HepG2 (cell line): ENCODE results near the gene LRRC27. TPM values are rescaled to one million over a fixed set of nuclear protein-coding genes. Genes with fewer than 3 reads are reported as not detected.

Experiments used
- ATAC-seq: fragments of 200-7000 bp; cut with Tn5 transposase; 3 replicates; pipeline ENCODE4 v1.9.1; 2020; ENCODE audit warnings: mild to moderate bottlenecking, moderate library complexity
- BruUV-seq: library from RNA; stranded (reverse); fragments of 400-500 nt; replicated peaks from 2 replicates; lab custom pipeline; 2021; lab: Mats Ljungman, UMichigan
- CTCF ChIA-PET: fragments of 300-600 bp; formaldehyde crosslinking; extraction: SDS; loops from one replicate; lab custom pipeline; 2021; ENCODE audit warnings: low total read pairs, inconsistent platforms, low intra/inter-chr PET ratio; lab: Yijun Ruan, JAX
- POLR2A ChIA-PET: fragments of 350-600 bp; sonication (Branson Sonifier 250); formaldehyde crosslinking; loops from one replicate; lab custom pipeline; 2020; ENCODE audit warnings: antibody characterized with exemption, inconsistent platforms; lab: Yijun Ruan, JAX
- DNase-seq: peaks from one replicate; pipeline ENCODE4 v3.0.0-alpha.2; 2015; ENCODE audit warnings: low spot score
- FAIRE-seq: peaks from 3 replicates; lab custom pipeline; 2011; peaks lifted over from hg19 to GRCh38; lab: Jason Lieb, UNC
- H2AFZ ChIP-seq: one replicate; pipeline ENCODE4 v1.6.1; 2011; ENCODE audit warnings: low read length, inconsistent platforms
- H3K27ac ChIP-seq: fragments of 300-600 bp; 3 replicates; pipeline ENCODE4 v1.8.0; 2011; ENCODE audit warnings: mixed run types, mild to moderate bottlenecking, mixed read lengths, low read length, inconsistent platforms; ENCODE audit not compliant: insufficient read depth; ENCODE audit errors: extremely low read length
- H3K27me3 ChIP-seq, 2 experiments: fragments of 200-600 bp in 1 of 2; 2 replicates in 1 of 2; 3 replicates in 1 of 2; pipeline versions ENCODE4 v1.6.0 to v1.8.0; 2011; ENCODE audit warnings: low read length in 2 of 2, mild to moderate bottlenecking in 2 of 2, moderate library complexity in 2 of 2, inconsistent platforms in 1 of 2; ENCODE audit not compliant: insufficient read depth in 2 of 2, control insufficient read depth in 1 of 2
- H3K36me3 ChIP-seq, 2 experiments: fragments of 200-600 bp in 1 of 2; replicated peaks in 1 of 2; 2 replicates in 1 of 2; 3 replicates in 1 of 2; pipeline versions ENCODE4 v1.5.1 to v1.8.0; 2011; ENCODE audit warnings: low read length in 2 of 2, inconsistent platforms in 1 of 2; ENCODE audit not compliant: insufficient read depth in 2 of 2, control insufficient read depth in 1 of 2
- H3K4me1 ChIP-seq: 2 replicates; pipeline ENCODE4 v1.5.1; 2012; ENCODE audit warnings: low read length, inconsistent platforms; ENCODE audit not compliant: insufficient read depth
- H3K4me2 ChIP-seq: 2 replicates; pipeline ENCODE4 v1.6.0; 2011; ENCODE audit warnings: low read depth, low read length, inconsistent platforms
- H3K4me3 ChIP-seq, 3 experiments: fragments of 200-600 bp in 1 of 3; sonication (generic), shearing (Covaris generic) in 1 of 3; replicated peaks in 1 of 3; 2 replicates each; pipeline ENCODE4 v1.5.1; 2011 to 2016; ENCODE audit warnings: low read length in 3 of 3, inconsistent platforms in 2 of 3, low read depth in 2 of 3, mild to moderate bottlenecking in 2 of 3, control low read depth in 1 of 3, mixed read lengths in 1 of 3; ENCODE audit not compliant: insufficient read depth in 1 of 3
- H3K79me2 ChIP-seq: one replicate; pipeline ENCODE4 v1.6.1; 2011; ENCODE audit warnings: low read length, inconsistent platforms; ENCODE audit not compliant: insufficient read depth
- H3K9ac ChIP-seq: 2 replicates; pipeline ENCODE4 v1.6.0; 2011; ENCODE audit warnings: mild to moderate bottlenecking, low read depth, low read length, inconsistent platforms; ENCODE audit not compliant: insufficient read depth
- H3K9me3 ChIP-seq: 2 replicates; pipeline ENCODE4 v1.5.1; 2012; ENCODE audit warnings: mild to moderate bottlenecking, low read length
- H4K20me1 ChIP-seq: 2 replicates; pipeline ENCODE4 v1.6.0; 2011; ENCODE audit warnings: inconsistent platforms, mild to moderate bottlenecking, low read length, moderate library complexity; ENCODE audit not compliant: insufficient read depth
- ELF3 ChIP-seq: IDR thresholded peaks from 2 replicates; pipeline ENCODE4 v1.6.1; 2016; ENCODE audit warnings: missing genetic modification reagents, missing compliant biosample characterization
- FOXA1 ChIP-seq, 2 experiments: fragments of 450-650 bp in 1 of 2; sonication (generic) in 1 of 2; formaldehyde crosslinking in 1 of 2; IDR thresholded peaks; 2 replicates each; pipeline versions ENCODE4 v1.4.0 to v1.6.1; 2016 to 2020; ENCODE audit warnings: missing genetic modification reagents in 1 of 2
- KAT2B ChIP-seq: fragments of 150-350 bp; IDR thresholded peaks from 2 replicates; pipeline ENCODE4 v1.6.1; 2014; ENCODE audit warnings: low read depth, low read length, borderline replicate concordance
- NFKB2 ChIP-seq: sonication (generic); formaldehyde crosslinking; IDR thresholded peaks from 2 replicates; pipeline ENCODE4 v1.4.0; 2020; ENCODE audit warnings: missing genetic modification reagents, borderline replicate concordance
- PAF1 ChIP-seq: IDR thresholded peaks from 2 replicates; pipeline ENCODE4 v1.6.1; 2016; ENCODE audit warnings: missing genetic modification reagents, missing compliant biosample characterization
- TBL1XR1 ChIP-seq: fragments of 150-350 bp; IDR thresholded peaks from 2 replicates; pipeline ENCODE4 v1.6.1; 2014; ENCODE audit warnings: borderline replicate concordance, low read length; ENCODE audit not compliant: partially characterized antibody
- TBP ChIP-seq: sonication (generic); formaldehyde crosslinking; IDR thresholded peaks from 2 replicates; pipeline ENCODE4 v1.5.0; 2020; ENCODE audit warnings: missing genetic modification reagents
- TCF12 ChIP-seq, 2 experiments: fragments of 450-650 bp in 1 of 2; sonication (generic) in 1 of 2; formaldehyde crosslinking in 1 of 2; IDR thresholded peaks; 2 replicates each; pipeline versions ENCODE4 v1.6.1 to v1.8.0; 2017 to 2022; ENCODE audit warnings: antibody characterized with exemption in 1 of 2, mild to moderate bottlenecking in 1 of 2, missing genetic modification reagents in 1 of 2, moderate library complexity in 1 of 2
- THAP7 ChIP-seq: sonication (generic); formaldehyde crosslinking; IDR thresholded peaks from 2 replicates; pipeline ENCODE4 v1.8.1; 2023; ENCODE audit warnings: mild to moderate bottlenecking, missing genetic modification reagents
- ZEB1 ChIP-seq: IDR thresholded peaks from 2 replicates; pipeline ENCODE4 v1.6.1; 2012; ENCODE audit warnings: mild to moderate bottlenecking, low read depth, inconsistent platforms; ENCODE audit not compliant: insufficient replicate concordance
- ZNF121 ChIP-seq: sonication (generic); formaldehyde crosslinking; IDR thresholded peaks from 2 replicates; pipeline ENCODE4 v1.5.0; 2020; ENCODE audit warnings: mild to moderate bottlenecking, missing genetic modification reagents
- ZNF296 ChIP-seq: sonication (generic); formaldehyde crosslinking; conservative IDR thresholded peaks from 2 replicates; pipeline ENCODE4 v1.5.0; 2020; ENCODE audit warnings: mild to moderate bottlenecking, missing genetic modification reagents
- ZNF326 ChIP-seq: sonication (generic); formaldehyde crosslinking; IDR thresholded peaks from 2 replicates; pipeline ENCODE4 v1.4.0; 2020; ENCODE audit warnings: missing genetic modification reagents, borderline replicate concordance
- WGBS: methylation state at CpG from one replicate; pipeline ENCODE4 v1.1.6; 2017; ENCODE audit warnings: low lambda C conversion rate; 5-methylcytosine and 5-hydroxymethylcytosine counted together
- in situ Hi-C: cut with HindIII; loops from 2 replicates; pipeline ENCODE4 v1.10.0; 2017; ENCODE audit warnings: low pct_unique_long_range_greater_than_20kb; ENCODE audit not compliant: extremely low pct_ligation_motif_present
- intact Hi-C: fragments of 100-400 bp; cut with micrococcal nuclease; formaldehyde crosslinking; loops from one replicate; pipeline ENCODE4 v1.10.0; 2022; ENCODE audit not compliant: unreplicated experiment
- polyA plus RNA-seq, 8 experiments: library from polyadenylated mRNA; depleted of rRNA in 3 of 8; stranded (reverse) in 7 of 8; unstranded in 1 of 8; fragments of >200 nt; fragmentation: Illumina TruSeq in 4 of 8; extraction: Trizol in 4 of 8; gene quantifications; 2 replicates each; pipeline versions ENCODE4 v1.2.1 to v1.2.3, GENCODE V29; 2011 to 2016; ENCODE audit warnings: low read depth in 4 of 8, missing spikeins in 1 of 8, mixed read lengths in 1 of 8; ENCODE audit not compliant: insufficient read depth in 1 of 8
- total RNA-seq, 5 experiments: library from RNA; depleted of rRNA; stranded (reverse); fragments of >200 nt; fragmentation: Illumina TruSeq; extraction: Trizol; gene quantifications; 2 replicates each; pipeline ENCODE4 v1.2.3, GENCODE V29; 2016; ENCODE audit warnings: low read depth in 1 of 5
- TF ChIP-seq, protein P1 (sequence below): sonication (generic); formaldehyde crosslinking; conservative IDR thresholded peaks from 2 replicates; pipeline ENCODE4 v1.8.0; 2022; ENCODE audit warnings: low read depth, missing genetic modification reagents
- TF ChIP-seq, protein P2 (sequence below): IDR thresholded peaks from 2 replicates; pipeline ENCODE4 v1.6.1; 2016; ENCODE audit warnings: low read depth
- TF ChIP-seq, protein P3 (sequence below): IDR thresholded peaks from 2 replicates; pipeline ENCODE4 v1.6.1; 2012; ENCODE audit warnings: inconsistent platforms

LRRC27 gene
- total and polyA plus RNA-seq, 2 of the 13 experiments (the other 11 are each of a cell fraction or from before 2014, with no cell fraction given) = 4.2 to 4.6 TPM

DNA sequence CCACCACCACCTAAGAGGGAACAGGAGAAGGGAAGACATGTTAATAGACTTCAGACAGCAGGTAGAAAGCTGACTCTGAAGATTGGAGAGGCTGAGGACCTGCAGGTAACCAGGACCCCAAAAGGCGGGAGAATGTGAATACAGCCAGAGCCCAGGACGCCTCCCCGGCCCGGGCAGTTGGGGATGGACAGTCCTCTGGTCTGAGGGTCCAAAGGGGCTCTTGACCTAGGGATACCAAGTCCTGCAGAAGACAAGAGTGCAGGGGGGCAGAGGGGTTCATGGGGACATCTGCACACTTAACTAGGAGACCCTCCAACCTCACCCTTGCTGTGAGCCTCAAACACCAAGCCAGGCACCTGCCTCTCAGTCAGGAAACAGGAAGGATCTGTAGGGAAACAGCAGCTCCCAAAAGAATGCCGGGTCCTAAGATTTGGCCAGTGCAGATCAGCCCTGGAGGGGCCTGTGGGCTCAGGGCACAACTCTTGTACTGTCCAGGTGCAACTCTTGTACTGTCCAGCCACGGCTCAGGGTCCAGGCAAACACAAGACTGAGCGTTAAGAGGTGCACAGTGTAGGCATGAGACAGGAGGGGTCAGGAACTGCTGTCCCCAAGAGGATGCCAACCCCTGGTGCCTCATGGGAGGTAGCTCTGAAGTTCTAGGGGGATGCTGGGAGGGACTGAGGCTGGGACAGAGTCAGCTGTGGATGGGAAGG lies 22.0 kb upstream of the LRRC27 start:
- Histone ChIP-seq H3K27ac (no peak overlapping the region), H3K9me3 (no peaks in the 10 kb centered on the region), H3K36me3 (no peaks in the 10 kb centered on the region), H3K79me2 (no peaks in the 10 kb centered on the region), H2AFZ (no peak overlapping the region), H3K9ac (no peak overlapping the region), H3K4me1 (peaks cover 61% of the 10 kb centered on the region), H4K20me1 (no peaks in the 10 kb centered on the region), H3K27me3 (peaks cover 0 to 12% of the 10 kb centered on the region in 2 experiments; a peak in 2 of 5 replicates), H3K4me3 (no peak overlapping the region), H3K4me2 (peak overlapping the region; percentile 60; the same call in 1 of the 2 replicates)
- BruUV-seq = no TSS peak
- ATAC-seq = peak; percentile 12; the same call in 2 of the 3 replicates
- intact Hi-C loops (no loop called here), in situ Hi-C loops (no loop called here)
- POLR2A ChIA-PET = no interaction called here
- FAIRE-seq = no peak
- 49% methylated on average over 5 of the region's 7 CpGs for WGBS
- no peak for TF ChIP-seq ELF3 (CRISPR knock-in tag)
- TF ChIP-seq ZEB1 = no peak
- no peak for TF ChIP-seq PAF1
- TF ChIP-seq, protein P1, sequence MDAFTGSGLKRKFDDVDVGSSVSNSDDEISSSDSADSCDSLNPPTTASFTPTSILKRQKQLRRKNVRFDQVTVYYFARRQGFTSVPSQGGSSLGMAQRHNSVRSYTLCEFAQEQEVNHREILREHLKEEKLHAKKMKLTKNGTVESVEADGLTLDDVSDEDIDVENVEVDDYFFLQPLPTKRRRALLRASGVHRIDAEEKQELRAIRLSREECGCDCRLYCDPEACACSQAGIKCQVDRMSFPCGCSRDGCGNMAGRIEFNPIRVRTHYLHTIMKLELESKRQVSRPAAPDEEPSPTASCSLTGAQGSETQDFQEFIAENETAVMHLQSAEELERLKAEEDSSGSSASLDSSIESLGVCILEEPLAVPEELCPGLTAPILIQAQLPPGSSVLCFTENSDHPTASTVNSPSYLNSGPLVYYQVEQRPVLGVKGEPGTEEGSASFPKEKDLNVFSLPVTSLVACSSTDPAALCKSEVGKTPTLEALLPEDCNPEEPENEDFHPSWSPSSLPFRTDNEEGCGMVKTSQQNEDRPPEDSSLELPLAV = no peak
- TF ChIP-seq THAP7 = no peak
- TF ChIP-seq ZNF296 (CRISPR knock-in tag) = 0 out of 2 replicates have a peak, but pooled peaks have one; percentile 6
- no peak for TF ChIP-seq ZNF326
- TF ChIP-seq KAT2B = no peak
- TF ChIP-seq, protein P2, sequence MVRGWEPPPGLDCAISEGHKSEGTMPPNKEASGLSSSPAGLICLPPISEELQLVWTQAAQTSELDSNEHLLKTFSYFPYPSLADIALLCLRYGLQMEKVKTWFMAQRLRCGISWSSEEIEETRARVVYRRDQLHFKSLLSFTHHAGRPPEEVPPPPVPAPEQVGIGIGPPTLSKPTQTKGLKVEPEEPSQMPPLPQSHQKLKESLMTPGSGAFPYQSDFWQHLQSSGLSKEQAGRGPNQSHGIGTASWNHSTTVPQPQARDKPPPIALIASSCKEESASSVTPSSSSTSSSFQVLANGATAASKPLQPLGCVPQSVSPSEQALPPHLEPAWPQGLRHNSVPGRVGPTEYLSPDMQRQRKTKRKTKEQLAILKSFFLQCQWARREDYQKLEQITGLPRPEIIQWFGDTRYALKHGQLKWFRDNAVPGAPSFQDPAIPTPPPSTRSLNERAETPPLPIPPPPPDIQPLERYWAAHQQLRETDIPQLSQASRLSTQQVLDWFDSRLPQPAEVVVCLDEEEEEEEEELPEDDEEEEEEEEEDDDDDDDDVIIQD (CRISPR knock-in tag) = no peak
- TF ChIP-seq TBL1XR1 = no peak
- no peak for TF ChIP-seq TCF12 (IDR thresholded peaks at IDR 0.05)
- TF ChIP-seq TCF12 (CRISPR knock-in tag; IDR thresholded peaks at IDR 0.05) = no peak
- no peak for TF ChIP-seq NFKB2 (CRISPR knock-in tag)
- no peak for TF ChIP-seq TBP
- no peak for TF ChIP-seq FOXA1 (IDR thresholded peaks at IDR 0.05)
- TF ChIP-seq FOXA1 (CRISPR knock-in tag; IDR thresholded peaks at IDR 0.05) = no peak
- TF ChIP-seq ZNF121 (CRISPR knock-in tag) = 0 out of 2 replicates have a peak, but pooled peaks have one; percentile 19
- TF ChIP-seq, protein P3, sequence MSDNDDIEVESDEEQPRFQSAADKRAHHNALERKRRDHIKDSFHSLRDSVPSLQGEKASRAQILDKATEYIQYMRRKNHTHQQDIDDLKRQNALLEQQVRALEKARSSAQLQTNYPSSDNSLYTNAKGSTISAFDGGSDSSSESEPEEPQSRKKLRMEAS = no peak
- no peak for DNase-seq
- CTCF ChIA-PET = interaction anchor here (1.1 kb wide), 1 partner anchor 86 kb away, joined by 3 read pairs; no protein-coding TSS in a partner anchor
